Measurements from ENCODE around the gene CYP27C1. TPM values are rescaled to one million over a fixed set of nuclear protein-coding genes. Genes with fewer than 3 reads are reported as not detected.

Gene CYP27C1
- total RNA-seq, 1 donor from 2014 or later: 3.0 TPM

GRCh38 chr2:127134833-127135830 is 85.0 kb downstream of the CYP27C1 start:
- peak overlapping the region; percentile 64 for H2AFZ ChIP-seq (replicated peaks)
- no peaks in the 10 kb centered on the region for H3K36me3 ChIP-seq
- Mint-ChIP-seq H3K9me3 (peaks cover 14% of the 10 kb centered on the region), H3K27ac (no peak overlapping the region), H3K4me3 (no peak overlapping the region), H3K36me3 (peaks cover 2% of the 10 kb centered on the region), H3K4me1 (no peaks in the 10 kb centered on the region), H3K27me3 (ENCODE audit: insufficient read depth, low read depth) (peaks cover 7% of the 10 kb centered on the region)
- no peak for DNase-seq (ENCODE audit: low spot score)
- H3K4me1 ChIP-seq: no peaks in the 10 kb centered on the region
- peaks cover 4% of the 10 kb centered on the region for H3K9me3 ChIP-seq (ENCODE audit: low read depth)
- H3K27me3 ChIP-seq: no peaks in the 10 kb centered on the region
- H3K4me2 ChIP-seq: no peak overlapping the region
- no peak overlapping the region for H3K27ac ChIP-seq
- no peaks in the 10 kb centered on the region for H4K20me1 ChIP-seq (ENCODE audit: low read depth)
- peaks cover 2% of the 10 kb centered on the region for H3F3A ChIP-seq (ENCODE audit: low read depth)
- no peaks in the 10 kb centered on the region for H3K79me2 ChIP-seq (ENCODE audit: low read depth)
- H3K4me3 ChIP-seq: no peak overlapping the region
- no peak for TF ChIP-seq EZH2phosphoT487 (IDR thresholded peaks at IDR 0.05)
- TF ChIP-seq, protein P1, sequence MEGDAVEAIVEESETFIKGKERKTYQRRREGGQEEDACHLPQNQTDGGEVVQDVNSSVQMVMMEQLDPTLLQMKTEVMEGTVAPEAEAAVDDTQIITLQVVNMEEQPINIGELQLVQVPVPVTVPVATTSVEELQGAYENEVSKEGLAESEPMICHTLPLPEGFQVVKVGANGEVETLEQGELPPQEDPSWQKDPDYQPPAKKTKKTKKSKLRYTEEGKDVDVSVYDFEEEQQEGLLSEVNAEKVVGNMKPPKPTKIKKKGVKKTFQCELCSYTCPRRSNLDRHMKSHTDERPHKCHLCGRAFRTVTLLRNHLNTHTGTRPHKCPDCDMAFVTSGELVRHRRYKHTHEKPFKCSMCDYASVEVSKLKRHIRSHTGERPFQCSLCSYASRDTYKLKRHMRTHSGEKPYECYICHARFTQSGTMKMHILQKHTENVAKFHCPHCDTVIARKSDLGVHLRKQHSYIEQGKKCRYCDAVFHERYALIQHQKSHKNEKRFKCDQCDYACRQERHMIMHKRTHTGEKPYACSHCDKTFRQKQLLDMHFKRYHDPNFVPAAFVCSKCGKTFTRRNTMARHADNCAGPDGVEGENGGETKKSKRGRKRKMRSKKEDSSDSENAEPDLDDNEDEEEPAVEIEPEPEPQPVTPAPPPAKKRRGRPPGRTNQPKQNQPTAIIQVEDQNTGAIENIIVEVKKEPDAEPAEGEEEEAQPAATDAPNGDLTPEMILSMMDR (IDR thresholded peaks at IDR 0.05): no peak
- TF ChIP-seq EZH2 (IDR thresholded peaks at IDR 0.05): no peak
- H3K9ac ChIP-seq: no peak overlapping the region

DNA sequence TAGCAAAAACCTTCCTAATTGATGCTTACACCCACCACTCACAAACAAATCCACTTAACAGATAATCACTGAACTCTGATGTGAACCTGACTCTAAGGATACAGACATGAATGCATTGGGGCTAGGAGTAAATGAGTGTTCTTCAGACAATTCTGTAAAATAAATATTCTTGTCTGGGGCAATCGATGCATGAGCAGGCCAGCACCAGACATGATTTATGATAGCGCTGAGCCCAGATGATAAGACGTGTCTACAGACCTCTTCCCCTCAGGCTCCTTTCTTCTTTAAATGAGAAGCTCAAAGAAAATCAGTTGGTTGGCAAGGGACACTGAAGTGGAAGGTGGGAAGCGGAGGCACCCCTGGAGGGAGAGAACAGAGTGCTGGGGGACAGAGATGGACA is 85.9 kb downstream of the CYP27C1 start:
- no peaks in the 10 kb centered on the region for H3K79me2 ChIP-seq (ENCODE audit: low read depth)
- Mint-ChIP-seq H3K4me3 (no peak overlapping the region), H3K36me3 (peaks cover 2% of the 10 kb centered on the region), H3K9me3 (peaks cover 8% of the 10 kb centered on the region), H3K4me1 (no peaks in the 10 kb centered on the region), H3K27me3 (ENCODE audit: insufficient read depth, low read depth) (peaks cover 7% of the 10 kb centered on the region), H3K27ac (no peak overlapping the region)
- H3K4me3 ChIP-seq: no peak overlapping the region
- no peak overlapping the region for H3K9ac ChIP-seq
- peaks cover 8% of the 10 kb centered on the region for H3F3A ChIP-seq (ENCODE audit: low read depth)
- TF ChIP-seq, protein P1 (IDR thresholded peaks at IDR 0.05): no peak
- no peak for TF ChIP-seq EZH2phosphoT487 (IDR thresholded peaks at IDR 0.05)
- TF ChIP-seq EZH2 (IDR thresholded peaks at IDR 0.05): no peak
- peaks cover 4% of the 10 kb centered on the region for H3K9me3 ChIP-seq (ENCODE audit: low read depth)
- H3K4me2 ChIP-seq: no peak overlapping the region
- no peak overlapping the region for H2AFZ ChIP-seq (replicated peaks)
- H3K36me3 ChIP-seq: no peaks in the 10 kb centered on the region
- H3K4me1 ChIP-seq: no peaks in the 10 kb centered on the region
- H4K20me1 ChIP-seq (ENCODE audit: low read depth): no peaks in the 10 kb centered on the region
- no peaks in the 10 kb centered on the region for H3K27me3 ChIP-seq
- no peak for DNase-seq (ENCODE audit: low spot score)
- H3K27ac ChIP-seq: no peak overlapping the region

Small RNA genes lying within 50 kb of the gene (small RNA-seq; reads per million reads assigned to genes)
- not detected for gene NIFKP9

Other genes with a start within 250 kb of the CYP27C1 start
- 26.9 and 55.9 TPM in 2 replicates for gene BIN1, start 113.1 kb downstream of the CYP27C1 start, total RNA-seq (ENCODE audit: low replicate concordance)
- 68.9 and 71.5 TPM in 2 replicates for gene ERCC3, start 73.8 kb upstream of the CYP27C1 start, total RNA-seq (ENCODE audit: low replicate concordance)
- gene MAP3K2, start 167.7 kb upstream of the CYP27C1 start, total RNA-seq (ENCODE audit: low replicate concordance): 24.5 and 27.7 TPM in 2 replicates
- gene PROC, start 198.1 kb upstream of the CYP27C1 start, total RNA-seq (ENCODE audit: low replicate concordance): 0.25 TPM in 1 of 2 replicates, not detected in the other